GM18517 (cell line): ENCODE measurements around the gene SPAG16.

Source experiments
- ATAC-seq: cut with Tn5 transposase; IDR thresholded peaks from one replicate; pipeline ENCODE4 v1.9.1; 2021; ENCODE audit warnings: mild to moderate bottlenecking, moderate library complexity; ENCODE audit not compliant: unreplicated experiment

Gene SPAG16

DNA sequence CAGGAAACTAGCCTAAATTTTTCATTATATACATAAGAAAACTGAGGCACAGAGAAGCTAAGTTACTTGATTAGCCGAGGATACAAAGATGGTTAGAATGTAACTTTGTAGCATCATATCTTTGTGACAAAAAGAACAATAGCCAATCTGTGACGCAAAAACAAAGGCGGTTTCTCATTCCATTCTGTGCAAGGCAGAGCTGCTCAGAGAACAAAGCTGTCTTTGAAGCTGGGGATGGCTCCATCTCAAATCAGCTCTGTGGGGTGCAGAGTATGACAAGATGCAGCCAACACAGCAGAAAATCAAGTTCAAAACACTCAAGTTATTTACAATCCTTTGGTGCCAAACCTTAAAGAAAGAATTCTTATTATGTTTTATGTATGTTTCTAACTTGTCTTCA, 1044.7 kb downstream of the SPAG16 start:
- ATAC-seq = no peak

DNA sequence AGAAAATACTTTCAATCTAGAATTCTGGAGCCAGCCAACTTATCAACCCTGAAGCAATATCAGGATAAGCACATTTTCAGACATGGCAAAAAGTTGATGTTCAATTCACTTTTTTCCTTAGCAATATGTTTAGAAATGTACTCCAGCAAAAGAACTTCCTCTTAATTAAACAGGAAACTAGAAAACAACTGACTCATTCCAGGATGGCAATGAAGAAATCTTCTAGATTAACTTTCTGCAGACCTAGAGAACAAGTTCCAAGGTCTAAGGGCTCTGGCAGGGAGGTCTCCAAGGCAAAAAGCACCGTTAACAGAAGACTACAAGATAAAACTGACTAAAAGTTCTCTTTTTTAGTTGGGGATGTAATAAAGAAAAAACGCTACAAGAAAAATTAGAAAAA, 1057.4 kb downstream of the SPAG16 start:
- ATAC-seq = no peak

DNA sequence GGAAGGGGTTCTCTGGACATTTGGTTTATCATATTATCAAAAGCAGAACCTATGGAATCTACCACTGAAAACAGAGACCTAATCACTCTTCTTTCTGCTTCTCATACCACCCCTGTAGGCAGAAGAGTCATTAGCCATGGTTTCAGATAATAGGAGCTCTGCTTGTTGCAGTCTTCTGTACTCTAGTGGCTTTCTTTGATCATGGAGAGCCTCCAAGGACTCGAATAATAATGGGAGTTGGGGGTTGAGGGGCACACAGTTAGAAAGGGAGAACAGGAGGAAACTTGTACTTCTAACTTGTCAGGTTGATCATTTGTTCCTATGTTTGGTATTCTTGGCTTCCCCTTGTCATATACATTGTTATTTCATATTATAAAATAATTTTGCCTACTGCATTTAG, 1074.2 kb downstream of the SPAG16 start:
- ATAC-seq = no peak

- ATAC-seq = no peak
Measured at GRCh38 chr2:214361116-214361515, 1076.9 kb downstream of the SPAG16 start.

GRCh38 chr2:214365549-214365948, 1081.3 kb downstream of the SPAG16 start:
- no peak for ATAC-seq

GRCh38 chr2:214367171-214367570, 1082.9 kb downstream of the SPAG16 start:
- ATAC-seq = no peak

GRCh38 chr2:214376618-214377285, 1092.5 kb downstream of the SPAG16 start:
- ATAC-seq = no peak

DNA sequence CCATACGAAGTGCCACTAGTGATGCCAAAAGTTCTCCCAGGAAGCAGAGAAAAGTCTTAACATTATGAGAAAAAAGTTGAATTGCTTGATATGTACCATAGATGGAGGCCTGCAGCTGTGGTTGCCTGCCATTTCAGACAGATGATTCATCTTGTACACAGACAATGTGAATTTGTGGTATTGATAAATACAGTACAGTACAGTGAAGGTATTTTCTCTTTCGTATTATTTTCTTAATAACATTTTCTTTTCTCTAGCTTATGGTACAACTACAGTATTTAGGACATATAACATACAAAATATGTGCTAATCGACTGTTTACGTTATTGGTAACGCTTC, 1093.0 kb downstream of the SPAG16 start:
- ATAC-seq = no peak

DNA sequence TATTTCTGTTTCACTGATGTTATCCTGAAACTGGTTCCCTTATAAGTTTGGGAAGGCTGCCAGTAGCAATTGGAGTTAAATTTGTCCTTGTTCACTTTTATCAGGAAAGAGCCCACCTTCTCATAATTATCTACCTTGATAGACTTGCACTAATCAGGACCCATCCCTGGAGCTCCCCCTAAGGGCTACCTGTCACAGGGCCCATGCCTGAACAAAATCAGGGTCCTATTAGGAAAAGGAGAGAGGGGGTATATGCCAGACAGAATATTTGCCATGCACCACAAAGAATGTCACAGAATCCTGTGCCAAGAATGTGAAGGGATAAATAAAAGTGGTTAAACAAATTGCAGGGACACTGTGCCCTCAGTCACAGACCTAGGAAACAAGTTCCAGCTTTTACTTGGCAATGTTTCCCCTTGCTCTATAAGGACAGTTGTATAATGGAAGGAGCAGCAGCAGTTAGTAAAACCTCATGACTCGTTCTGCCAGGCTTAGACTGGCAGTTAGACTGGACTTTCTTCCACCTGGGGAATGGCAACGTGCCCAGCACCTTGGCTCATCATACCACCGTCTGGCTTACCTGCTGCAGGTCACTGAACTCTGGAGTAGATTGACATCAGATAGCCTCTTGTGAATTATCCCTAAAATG, 1094.3 kb downstream of the SPAG16 start:
- no peak for ATAC-seq

- no peak for ATAC-seq
Measured at GRCh38 chr2:214379227-214379626, 1095.0 kb downstream of the SPAG16 start.

DNA sequence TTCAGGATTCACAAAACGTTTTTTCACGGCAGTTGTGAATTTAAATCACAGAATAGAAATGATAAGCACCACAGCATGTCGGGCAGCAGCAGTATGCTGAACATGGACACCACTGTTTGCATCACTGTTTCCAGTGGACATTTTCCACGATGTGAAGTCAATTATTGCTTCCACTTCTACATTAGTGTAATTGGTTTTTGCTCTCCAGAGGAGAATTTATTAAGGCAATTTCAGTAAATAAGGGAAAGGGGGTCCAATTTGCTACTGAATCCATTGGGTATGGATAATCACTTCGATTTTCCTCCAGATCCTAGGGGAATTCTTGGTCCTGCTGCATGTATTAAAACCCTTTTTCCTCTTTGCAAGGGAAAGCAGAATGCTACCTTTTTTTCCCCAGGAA, 1096.4 kb downstream of the SPAG16 start:
- ATAC-seq = no peak

DNA sequence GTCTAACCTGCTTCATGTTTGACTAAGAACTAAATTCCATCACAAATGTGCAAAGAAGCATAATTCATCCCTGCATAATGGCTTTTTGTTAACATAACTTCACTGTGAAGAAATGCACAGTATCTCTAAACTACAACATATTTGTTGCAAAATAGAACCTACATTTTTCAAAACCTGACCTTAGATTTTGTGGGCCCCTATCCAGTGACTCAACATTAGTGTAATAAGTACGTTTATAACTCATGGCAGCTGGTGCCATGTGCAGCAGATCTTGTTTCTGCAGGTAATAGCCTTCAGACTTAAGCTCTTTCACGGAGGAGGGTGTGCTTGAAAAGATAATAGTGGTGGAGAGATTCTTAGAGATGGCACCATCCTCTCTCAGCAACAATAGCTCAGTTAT, 1098.0 kb downstream of the SPAG16 start:
- no peak for ATAC-seq

DNA sequence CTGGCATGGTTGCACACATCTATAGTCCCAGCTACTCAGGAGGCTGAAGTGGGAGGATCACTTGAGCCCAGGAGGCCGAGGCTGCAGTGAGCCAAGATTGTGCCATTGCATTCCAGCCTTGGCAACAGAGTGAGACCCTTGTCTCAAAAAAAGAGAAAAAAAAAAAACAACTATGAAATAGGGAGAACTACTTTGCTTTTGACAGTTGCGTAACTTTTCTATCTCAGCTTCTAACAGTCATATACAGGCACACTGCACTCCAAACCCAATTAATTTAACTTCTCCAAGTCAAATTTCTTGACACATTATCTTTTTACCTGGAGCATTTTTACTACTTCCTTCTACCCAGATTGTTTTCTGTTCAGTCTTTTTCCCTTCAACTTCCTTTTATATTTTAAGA, 1102.5 kb downstream of the SPAG16 start:
- no peak for ATAC-seq

- no peak for ATAC-seq
Measured at GRCh38 chr2:214389334-214389733, 1105.1 kb downstream of the SPAG16 start.

- no peak for ATAC-seq
Measured at GRCh38 chr2:214393796-214394195, 1109.5 kb downstream of the SPAG16 start.

DNA sequence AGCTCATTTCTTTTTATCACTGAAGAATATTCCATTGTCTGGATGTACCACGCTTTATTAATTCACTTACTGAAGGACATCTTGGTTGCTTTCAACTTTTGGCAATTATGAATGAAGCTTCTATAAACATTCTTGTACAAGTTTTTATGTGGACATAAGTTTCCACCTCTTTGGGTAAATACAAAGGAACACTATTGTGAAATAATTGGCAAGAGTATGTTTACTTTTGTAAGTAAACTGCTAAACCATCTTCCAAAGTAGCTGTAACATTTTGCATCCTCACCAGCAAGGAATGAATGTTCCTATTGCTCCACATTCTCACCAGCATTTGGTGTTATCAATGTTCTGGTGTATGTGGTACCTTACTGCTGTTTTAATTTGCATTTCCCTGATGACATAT, 1110.8 kb downstream of the SPAG16 start:
- ATAC-seq = no peak

DNA sequence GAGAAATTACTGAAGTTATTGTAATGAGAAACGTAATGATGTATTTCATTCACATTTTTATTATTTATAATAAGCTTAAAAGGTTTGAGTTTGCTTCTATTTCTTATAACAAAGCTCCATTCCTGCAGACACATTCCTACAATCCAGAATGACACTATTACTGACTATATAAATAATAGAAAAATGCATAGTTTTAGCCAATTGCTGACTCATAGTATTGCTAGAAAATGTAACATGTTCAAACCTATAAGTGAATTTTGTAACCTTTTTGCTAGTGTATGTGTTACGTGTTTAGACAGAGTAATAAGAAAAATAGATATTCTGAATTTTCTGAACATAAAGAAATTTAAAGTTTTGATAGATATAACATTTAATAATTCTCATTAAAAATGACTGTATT, 1117.3 kb downstream of the SPAG16 start:
- no peak for ATAC-seq

DNA sequence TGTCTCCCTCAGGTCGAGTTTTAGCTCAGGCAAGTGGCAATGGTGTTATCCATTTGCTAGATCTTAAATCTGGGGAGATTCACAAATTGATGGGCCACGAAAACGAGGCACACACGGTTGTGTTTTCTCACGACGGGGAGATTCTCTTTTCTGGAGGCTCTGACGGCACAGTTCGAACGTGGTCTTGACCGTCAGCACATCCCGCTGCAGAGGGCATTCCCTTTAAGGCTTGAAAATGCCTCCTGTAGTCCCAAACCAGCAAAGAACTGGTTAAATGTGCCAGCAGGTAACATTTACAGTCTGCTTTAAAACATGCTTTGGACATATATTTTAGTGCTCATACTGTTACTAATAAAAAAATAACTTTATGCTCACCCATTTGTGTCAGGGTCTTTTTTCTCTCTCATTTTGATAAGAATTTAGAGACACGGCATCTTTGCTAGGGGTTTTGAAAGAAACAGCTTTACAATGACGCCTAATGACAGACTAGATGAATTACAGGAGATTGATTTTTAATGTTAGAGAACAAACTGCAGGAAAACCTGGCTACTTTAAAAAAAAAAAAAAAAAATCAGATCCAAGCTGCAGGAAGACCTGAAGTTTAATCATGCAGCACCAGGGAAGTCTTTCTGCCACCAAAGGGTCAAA, 1126.0 kb downstream of the SPAG16 start:
- no peak for ATAC-seq

- ATAC-seq = no peak
Measured at GRCh38 chr2:214410918-214411554, 1126.8 kb downstream of the SPAG16 start, which contains the start of gene VWC2L. TSS of gene VWC2L (plus strand) at chr2:214411054. CDS start at chr2:214414194, 3,140 bp downstream.

DNA sequence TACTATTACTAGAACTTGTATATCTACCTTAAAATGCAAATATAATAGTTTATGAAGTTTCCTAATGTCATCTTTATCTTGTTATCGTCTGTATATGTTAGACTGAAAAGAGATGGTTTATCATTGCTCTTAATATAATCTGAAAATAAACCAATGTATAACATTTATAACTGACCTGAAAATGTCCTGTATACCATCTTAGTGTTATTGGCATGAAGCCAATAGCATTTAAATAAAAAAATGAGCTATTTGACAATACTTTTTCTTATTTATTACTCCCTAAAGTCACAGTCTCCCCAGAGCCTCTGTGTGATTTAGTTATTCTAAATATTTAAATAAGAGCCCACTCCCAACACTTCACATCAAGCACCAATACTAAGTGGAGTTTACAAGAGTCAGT, 1128.4 kb downstream of the SPAG16 start:
- no peak for ATAC-seq

- no peak for ATAC-seq
Measured at GRCh38 chr2:214436470-214436869, 1152.2 kb downstream of the SPAG16 start.
